Transverse colon (tissue), 4 donors: ENCODE results near the gene KCTD20.

Experiments
- POLR2AphosphoS5 ChIP-seq, 3 donors: sonication (generic); formaldehyde crosslinking; IDR thresholded peaks; one replicate each; pipeline ENCODE4 v1.6.1; 2016; ENCODE audit warnings: antibody characterized with exemption in 3 of 3
- TF ChIP-seq, protein P1 (sequence below), 5 experiments: fragments of 200-600 bp in 3 of 5; fragments of 450-650 bp in 2 of 5; sonication (generic) in 3 of 5; IDR thresholded peaks; 1 replicate in 2 of 5; 2 replicates in 3 of 5; pipeline ENCODE4 v1.5.1; 2016 to 2017; ENCODE audit warnings: antibody characterized with exemption in 5 of 5, inconsistent platforms in 3 of 5, mild to moderate bottlenecking in 2 of 5, moderate library complexity in 1 of 5

DNA sequence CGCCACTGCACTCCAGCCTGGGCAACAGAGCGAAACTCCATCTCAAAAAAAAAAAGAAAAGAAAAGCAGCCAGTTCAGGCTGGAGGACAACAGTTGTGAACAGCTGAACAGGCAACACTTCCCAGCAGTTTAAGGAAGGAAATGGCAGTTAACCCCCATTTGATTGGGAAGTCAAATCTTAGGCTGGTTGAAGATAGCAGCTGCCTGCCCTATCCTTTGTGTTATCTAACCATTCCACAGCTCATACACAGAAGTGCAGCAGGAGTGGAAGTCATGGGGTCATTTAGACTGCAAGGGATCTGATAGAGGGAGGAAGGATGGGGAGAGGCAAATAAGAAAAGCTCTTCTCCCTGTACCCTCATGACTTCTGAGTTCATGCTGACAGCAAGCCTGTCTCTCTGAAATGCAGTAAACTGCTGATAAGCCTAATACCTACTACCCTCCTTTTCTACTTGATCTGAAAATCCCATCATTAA is 35.3 kb downstream of the KCTD20 start:
- TF ChIP-seq, protein P1, sequence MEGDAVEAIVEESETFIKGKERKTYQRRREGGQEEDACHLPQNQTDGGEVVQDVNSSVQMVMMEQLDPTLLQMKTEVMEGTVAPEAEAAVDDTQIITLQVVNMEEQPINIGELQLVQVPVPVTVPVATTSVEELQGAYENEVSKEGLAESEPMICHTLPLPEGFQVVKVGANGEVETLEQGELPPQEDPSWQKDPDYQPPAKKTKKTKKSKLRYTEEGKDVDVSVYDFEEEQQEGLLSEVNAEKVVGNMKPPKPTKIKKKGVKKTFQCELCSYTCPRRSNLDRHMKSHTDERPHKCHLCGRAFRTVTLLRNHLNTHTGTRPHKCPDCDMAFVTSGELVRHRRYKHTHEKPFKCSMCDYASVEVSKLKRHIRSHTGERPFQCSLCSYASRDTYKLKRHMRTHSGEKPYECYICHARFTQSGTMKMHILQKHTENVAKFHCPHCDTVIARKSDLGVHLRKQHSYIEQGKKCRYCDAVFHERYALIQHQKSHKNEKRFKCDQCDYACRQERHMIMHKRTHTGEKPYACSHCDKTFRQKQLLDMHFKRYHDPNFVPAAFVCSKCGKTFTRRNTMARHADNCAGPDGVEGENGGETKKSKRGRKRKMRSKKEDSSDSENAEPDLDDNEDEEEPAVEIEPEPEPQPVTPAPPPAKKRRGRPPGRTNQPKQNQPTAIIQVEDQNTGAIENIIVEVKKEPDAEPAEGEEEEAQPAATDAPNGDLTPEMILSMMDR (IDR thresholded peaks at IDR 0.05), result no peak
- TF ChIP-seq POLR2AphosphoS5 (IDR thresholded peaks at IDR 0.05), result no peak
